ENCODE measurements around the gene SLC12A9.

DNA sequence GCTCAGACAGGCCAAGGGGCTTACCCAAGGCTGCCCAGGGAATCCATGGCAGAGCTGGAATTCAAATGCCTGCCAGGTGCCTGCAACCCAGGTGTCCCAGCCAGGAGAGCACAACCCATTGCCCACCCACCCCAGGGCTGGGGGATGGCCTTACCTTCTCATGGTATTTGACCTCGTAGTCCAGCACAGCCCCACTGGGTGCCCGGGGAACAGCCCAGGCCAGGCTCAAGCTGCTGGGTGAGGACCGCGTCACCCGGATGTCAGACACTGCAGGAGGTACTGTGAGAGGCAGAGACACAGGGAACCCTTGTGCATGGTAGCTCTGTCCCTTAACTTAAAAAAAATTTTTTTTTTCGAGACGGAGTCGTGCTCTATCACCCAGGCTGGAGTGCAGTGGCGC lies 34.1 kb upstream of the SLC12A9 start:
- TF ChIP-seq, protein P1, sequence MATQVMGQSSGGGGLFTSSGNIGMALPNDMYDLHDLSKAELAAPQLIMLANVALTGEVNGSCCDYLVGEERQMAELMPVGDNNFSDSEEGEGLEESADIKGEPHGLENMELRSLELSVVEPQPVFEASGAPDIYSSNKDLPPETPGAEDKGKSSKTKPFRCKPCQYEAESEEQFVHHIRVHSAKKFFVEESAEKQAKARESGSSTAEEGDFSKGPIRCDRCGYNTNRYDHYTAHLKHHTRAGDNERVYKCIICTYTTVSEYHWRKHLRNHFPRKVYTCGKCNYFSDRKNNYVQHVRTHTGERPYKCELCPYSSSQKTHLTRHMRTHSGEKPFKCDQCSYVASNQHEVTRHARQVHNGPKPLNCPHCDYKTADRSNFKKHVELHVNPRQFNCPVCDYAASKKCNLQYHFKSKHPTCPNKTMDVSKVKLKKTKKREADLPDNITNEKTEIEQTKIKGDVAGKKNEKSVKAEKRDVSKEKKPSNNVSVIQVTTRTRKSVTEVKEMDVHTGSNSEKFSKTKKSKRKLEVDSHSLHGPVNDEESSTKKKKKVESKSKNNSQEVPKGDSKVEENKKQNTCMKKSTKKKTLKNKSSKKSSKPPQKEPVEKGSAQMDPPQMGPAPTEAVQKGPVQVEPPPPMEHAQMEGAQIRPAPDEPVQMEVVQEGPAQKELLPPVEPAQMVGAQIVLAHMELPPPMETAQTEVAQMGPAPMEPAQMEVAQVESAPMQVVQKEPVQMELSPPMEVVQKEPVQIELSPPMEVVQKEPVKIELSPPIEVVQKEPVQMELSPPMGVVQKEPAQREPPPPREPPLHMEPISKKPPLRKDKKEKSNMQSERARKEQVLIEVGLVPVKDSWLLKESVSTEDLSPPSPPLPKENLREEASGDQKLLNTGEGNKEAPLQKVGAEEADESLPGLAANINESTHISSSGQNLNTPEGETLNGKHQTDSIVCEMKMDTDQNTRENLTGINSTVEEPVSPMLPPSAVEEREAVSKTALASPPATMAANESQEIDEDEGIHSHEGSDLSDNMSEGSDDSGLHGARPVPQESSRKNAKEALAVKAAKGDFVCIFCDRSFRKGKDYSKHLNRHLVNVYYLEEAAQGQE (IDR thresholded peaks at IDR 0.05; ENCODE audit: low read depth) = no peak
- no peak for TF ChIP-seq TCF12 (IDR thresholded peaks at IDR 0.05; ENCODE audit: low read depth)
- TF ChIP-seq CEBPB (IDR thresholded peaks at IDR 0.05) = no peak
- TF ChIP-seq EP300 (IDR thresholded peaks at IDR 0.05; ENCODE audit: borderline replicate concordance) = no peak
- no peak for TF ChIP-seq ZBTB7A (IDR thresholded peaks at IDR 0.05; ENCODE audit: low read depth)
- TF ChIP-seq CREB1 (IDR thresholded peaks at IDR 0.05; ENCODE audit: low read depth) = no peak
- no peak for TF ChIP-seq TAF1 (IDR thresholded peaks at IDR 0.05; ENCODE audit: low read depth)
- TF ChIP-seq, protein P2, sequence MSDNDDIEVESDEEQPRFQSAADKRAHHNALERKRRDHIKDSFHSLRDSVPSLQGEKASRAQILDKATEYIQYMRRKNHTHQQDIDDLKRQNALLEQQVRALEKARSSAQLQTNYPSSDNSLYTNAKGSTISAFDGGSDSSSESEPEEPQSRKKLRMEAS (IDR thresholded peaks at IDR 0.05) = no peak
